GM12892 (cell line): Measurements from ENCODE around the gene CSNK2A2.
A peak's percentile ranks its signal among the peaks of the same experiment; 100 is the strongest.

Source experiments
- DNase-seq: peaks from one replicate; pipeline ENCODE4 v3.0.0; 2011; ENCODE audit not compliant: insufficient read length
- FAIRE-seq: peaks from 2 replicates; lab custom pipeline; 2011; peaks lifted over from hg19 to GRCh38; lab: Jason Lieb, UNC
- POLR2A ChIP-seq: IDR thresholded peaks from 2 replicates; pipeline ENCODE4 v1.6.1; 2011; ENCODE audit warnings: low read depth, low read length, control low read depth
- POLR2AphosphoS5 ChIP-seq: IDR thresholded peaks from 2 replicates; pipeline ENCODE4 v1.6.1; 2011; ENCODE audit warnings: low read depth, low read length, control low read depth
- TAF1 ChIP-seq: IDR thresholded peaks from 2 replicates; pipeline ENCODE4 v1.6.1; 2011; ENCODE audit warnings: low read depth, mild to moderate bottlenecking, control low read depth, low read length, borderline replicate concordance

CSNK2A2 gene

GRCh38 chr16:58129097-58129936, 68.6 kb downstream of the CSNK2A2 start, which contains the start of gene CFAP20:
CFAP20 (minus strand) TSS chr16:58129381; CDS start chr16:58129115, 266 bp downstream.
- FAIRE-seq, result peak; percentile 94
- DNase-seq, result peak; percentile 68
- TF ChIP-seq TAF1 (peak; percentile 84), POLR2AphosphoS5 (peak; percentile 84), POLR2A (peak; percentile 87)

- TF ChIP-seq POLR2AphosphoS5 (no peak), TAF1 (no peak), POLR2A (no peak)
- peak; percentile 56 for FAIRE-seq
- DNase-seq, result peak; percentile 13
Observed at GRCh38 chr16:58128711-58129096, 69.2 kb downstream of the CSNK2A2 start.

- DNase-seq (no peak), FAIRE-seq (peak; percentile 42)
- no peak for TF ChIP-seq POLR2A
- no peak for TF ChIP-seq POLR2AphosphoS5
- no peak for TF ChIP-seq TAF1
Observed at GRCh38 chr16:58128181-58128631, 69.7 kb downstream of the CSNK2A2 start.

GRCh38 chr16:58127634-58128033, 70.3 kb downstream of the CSNK2A2 start:
- FAIRE-seq, result no peak
- TF ChIP-seq POLR2AphosphoS5, result no peak
- TF ChIP-seq TAF1, result no peak
- no peak for TF ChIP-seq POLR2A
- DNase-seq, result no peak

- FAIRE-seq (no peak), DNase-seq (no peak)
- TF ChIP-seq TAF1 (no peak), POLR2A (no peak), POLR2AphosphoS5 (no peak)
Observed at GRCh38 chr16:58127033-58127556, 70.8 kb downstream of the CSNK2A2 start.

GRCh38 chr16:58126451-58126961, 71.4 kb downstream of the CSNK2A2 start:
- DNase-seq (no peak), FAIRE-seq (no peak)
- no peak for TF ChIP-seq POLR2A
- TF ChIP-seq POLR2AphosphoS5, result no peak
- no peak for TF ChIP-seq TAF1

- TF ChIP-seq TAF1, result no peak
- TF ChIP-seq POLR2AphosphoS5, result no peak
- no peak for TF ChIP-seq POLR2A
- no peak for DNase-seq
- no peak for FAIRE-seq
Observed at GRCh38 chr16:58125781-58126335, 72.0 kb downstream of the CSNK2A2 start.

GRCh38 chr16:58125041-58125440, 72.9 kb downstream of the CSNK2A2 start:
- FAIRE-seq (no peak), DNase-seq (no peak)
- no peak for TF ChIP-seq TAF1
- no peak for TF ChIP-seq POLR2AphosphoS5
- no peak for TF ChIP-seq POLR2A

GRCh38 chr16:58124601-58124915, 73.3 kb downstream of the CSNK2A2 start:
- no peak for TF ChIP-seq TAF1
- no peak for TF ChIP-seq POLR2A
- TF ChIP-seq POLR2AphosphoS5, result no peak
- no peak for DNase-seq
- no peak for FAIRE-seq

GRCh38 chr16:58123896-58124600, 73.9 kb downstream of the CSNK2A2 start:
- DNase-seq, result no peak
- no peak for TF ChIP-seq TAF1
- TF ChIP-seq POLR2A, result no peak
- no peak for TF ChIP-seq POLR2AphosphoS5
- no peak for FAIRE-seq

GRCh38 chr16:58121132-58121531, 76.8 kb downstream of the CSNK2A2 start:
- no peak for DNase-seq
- TF ChIP-seq POLR2AphosphoS5, result no peak
- no peak for TF ChIP-seq POLR2A
- no peak for TF ChIP-seq TAF1
- FAIRE-seq, result no peak
